ENCODE results near the gene RPA1.
"Not testable (repeated sequence)": the region's sequence is repeated elsewhere in the genome, so short reads cannot be mapped to it uniquely, and the experiment has no call there.

The RPA1 gene

DNA sequence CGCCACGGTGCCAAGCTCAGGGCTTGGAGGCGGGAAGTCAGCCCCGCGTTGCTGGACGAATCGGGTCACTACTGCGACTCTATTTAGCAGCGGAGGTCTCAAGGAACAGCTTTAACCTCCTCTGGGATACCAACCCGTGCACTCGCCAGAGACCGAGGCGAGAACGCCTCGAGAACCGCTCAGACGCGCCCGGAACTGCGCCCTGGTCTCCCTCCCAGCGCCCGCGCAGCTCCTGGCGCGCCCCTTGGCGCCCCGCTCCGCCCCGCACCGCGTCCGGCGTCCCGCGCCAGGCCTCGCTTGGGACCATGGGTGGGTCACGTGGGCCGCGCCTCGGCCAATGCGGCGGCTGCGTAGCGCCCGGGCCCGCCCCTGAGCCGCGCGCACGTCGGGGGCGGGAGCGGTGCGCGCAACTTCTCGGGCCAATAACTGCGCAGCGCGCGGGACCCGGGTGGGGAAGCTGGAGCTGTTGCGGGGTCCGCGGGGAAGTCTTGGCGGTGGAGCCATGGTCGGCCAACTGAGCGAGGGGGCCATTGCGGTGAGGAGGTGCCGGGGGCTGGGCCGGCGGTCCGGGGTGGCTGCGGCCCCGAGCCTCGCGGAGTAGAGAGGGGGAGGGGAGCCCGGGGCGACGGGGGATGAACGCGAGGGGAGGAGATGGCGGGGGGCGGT, at the start of gene RPA1, which contains the start of gene SMYD4:
TSS of gene RPA1 (plus strand) at position 414 of the 666 bp plus-strand sequence. CDS start at position 503, 89 bp downstream.
TSS of gene SMYD4 (minus strand) at position 311 of the 666 bp plus-strand sequence. CDS start 1,908 bp downstream, outside the sequence.
- peak; percentile 90 for DNase-seq

DNA sequence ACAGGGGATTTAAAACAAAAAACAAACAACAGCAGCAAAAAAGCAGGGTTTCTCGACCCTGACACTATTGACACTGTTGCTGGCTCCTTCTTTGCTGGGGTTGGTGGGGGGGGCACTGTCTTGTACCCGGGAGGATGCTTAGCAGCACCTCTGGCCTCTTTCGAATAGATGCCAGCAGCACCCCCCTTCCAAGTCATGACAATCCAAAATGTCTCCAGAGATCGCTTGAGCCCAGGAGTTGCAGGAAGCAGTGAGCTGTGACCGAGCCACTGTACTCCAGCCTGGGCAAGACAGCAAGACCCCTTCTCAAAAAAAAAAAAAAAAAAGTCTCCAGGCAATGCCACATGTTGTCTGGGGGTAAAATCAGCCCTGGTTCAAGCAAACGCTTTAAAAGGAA, 47.6 kb upstream of the RPA1 start:
- DNase-seq, result no peak

DNA sequence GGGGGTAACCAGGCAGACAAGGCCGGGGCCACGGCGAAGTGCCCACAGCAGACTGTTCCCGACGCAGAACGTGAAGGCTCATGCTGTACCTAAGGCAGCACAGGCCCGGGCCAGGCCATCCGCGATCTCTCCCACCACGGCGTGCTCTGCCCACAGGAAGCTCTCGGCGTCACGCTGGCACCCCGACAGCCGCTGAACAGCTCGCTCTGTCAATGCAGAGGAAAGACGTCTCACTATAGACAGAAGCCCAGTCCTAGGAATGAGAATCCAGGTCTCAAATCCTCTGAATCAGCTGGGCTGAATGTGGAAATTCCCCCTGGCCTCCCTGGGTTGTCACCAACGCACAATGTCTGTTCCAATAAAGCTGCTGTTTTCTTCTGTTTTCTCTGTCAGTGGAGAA, 46.5 kb upstream of the RPA1 start:
- DNase-seq, result no peak

DNA sequence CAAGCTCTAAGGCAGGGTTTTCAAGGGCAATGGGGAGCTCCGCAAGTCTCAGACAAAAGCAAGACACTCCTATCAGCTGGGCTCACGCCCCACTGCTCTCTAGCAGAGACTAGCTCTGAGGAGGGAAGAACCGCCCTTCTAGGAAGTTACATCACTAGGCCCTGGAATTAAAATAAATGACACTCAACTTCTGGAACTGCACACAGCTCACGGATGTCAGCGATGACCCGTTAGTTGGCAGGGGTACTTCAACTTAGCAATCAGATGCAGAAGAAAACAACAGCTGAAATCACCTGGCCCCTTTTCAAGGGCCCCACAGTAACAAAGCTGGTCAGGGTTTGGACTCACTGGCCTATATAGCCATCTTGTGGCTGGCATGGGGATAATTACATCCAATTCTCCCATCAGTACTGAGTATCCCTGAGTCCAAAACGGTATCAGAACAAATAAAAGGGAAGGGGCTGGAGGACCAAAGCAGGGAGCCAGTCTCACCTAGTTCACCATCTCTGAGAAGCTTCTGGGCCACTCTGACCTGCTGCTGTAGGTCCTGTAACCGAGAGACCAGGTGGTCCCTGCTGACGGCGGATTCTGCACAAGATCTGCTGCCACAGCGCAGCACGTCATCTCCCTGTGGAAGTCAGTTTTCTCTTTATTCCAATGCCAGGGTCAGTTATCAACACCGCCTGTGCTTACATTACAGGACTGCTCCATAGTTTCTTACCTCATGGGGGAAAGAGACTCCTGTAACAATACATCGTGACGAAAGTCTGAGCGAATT, 45.8 kb upstream of the RPA1 start:
- DNase-seq, result no peak

DNA sequence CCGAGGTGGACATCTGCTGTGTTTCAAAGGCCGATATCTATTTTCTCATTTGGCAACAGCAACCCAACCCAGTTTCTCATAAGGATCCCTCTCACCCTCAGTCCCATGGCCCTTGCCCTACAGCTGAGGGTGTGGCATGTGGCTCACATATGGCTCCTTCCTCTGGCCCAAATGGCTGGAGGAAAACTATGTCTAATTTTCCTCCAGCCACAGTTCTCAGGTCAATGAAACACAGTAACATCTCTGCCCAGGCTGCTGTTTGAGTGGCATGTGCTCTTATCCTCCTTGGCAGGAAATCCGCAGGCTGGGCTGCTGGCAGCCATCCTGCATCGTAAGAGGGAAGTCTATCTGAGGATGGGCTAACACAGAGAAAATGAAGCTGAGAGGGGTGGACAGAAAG, 43.9 kb upstream of the RPA1 start:
- DNase-seq, result no peak

DNA sequence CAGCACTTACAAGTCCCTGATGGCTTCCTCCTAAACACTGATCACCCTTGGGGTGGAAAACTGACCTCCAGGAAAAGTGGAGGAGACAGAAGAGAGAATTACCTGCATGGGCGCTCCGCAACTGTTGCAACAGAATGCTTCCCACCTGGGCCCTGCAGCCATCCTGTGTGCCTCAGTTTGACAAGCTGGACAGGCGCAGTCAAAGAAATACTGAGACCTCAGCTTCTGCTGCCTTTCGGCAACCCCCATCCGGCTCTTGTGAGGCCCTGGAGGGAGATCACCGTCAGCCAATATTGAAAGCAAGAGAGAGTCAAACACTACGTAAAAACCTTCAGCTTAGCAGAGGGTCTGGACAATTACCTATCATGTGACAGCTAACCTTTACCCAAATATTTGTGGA, 43.1 kb upstream of the RPA1 start:
- DNase-seq, result no peak

DNA sequence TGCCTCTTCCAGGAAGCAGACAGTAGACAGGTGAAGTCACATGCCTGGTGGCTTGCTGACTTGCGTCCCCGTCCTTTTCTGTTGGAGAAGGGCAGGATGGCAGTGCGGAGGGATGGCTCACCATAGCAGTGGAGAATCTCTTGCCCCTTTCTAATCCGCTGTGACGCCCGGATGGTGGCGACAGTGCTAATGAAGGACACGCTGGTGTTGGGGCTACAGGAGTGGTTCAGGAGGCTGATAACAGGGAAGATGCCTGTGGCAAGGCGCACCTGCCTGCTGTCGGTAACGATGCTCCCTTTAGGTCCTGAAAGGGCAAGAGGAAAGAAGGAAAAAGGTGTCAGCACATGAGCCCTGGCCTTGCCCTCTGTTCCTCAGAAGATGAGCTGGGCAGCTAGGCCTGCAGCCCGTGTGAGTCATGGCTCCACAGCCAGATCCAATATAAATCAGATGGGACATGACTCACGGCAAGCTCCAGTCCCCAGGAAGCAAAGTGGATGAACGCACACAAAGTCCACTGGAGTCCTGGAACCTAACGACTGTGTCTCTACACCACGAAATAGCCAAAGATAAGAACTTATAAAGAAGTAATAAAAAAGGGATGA, 42.4 kb upstream of the RPA1 start:
- DNase-seq, result no peak

DNA sequence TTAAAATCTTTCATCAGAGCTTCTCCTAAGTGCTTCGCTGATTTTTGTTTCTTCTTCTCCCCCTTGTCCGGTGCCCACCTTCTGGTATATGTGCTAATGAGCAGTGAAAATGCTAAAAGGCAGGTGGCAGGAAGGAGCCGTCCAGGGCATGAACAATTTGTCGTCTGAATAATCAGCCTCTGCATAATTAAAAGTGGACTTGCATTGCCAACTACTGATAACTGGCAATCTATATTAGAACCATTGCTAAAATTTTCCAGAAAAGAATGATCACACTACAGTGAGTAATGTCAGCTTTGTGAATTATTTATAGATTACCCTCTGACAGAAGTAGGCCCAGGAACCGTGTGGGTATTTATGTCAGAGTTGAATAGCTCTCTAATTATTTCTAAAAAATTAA, 39.9 kb upstream of the RPA1 start:
- DNase-seq, result no peak

DNA sequence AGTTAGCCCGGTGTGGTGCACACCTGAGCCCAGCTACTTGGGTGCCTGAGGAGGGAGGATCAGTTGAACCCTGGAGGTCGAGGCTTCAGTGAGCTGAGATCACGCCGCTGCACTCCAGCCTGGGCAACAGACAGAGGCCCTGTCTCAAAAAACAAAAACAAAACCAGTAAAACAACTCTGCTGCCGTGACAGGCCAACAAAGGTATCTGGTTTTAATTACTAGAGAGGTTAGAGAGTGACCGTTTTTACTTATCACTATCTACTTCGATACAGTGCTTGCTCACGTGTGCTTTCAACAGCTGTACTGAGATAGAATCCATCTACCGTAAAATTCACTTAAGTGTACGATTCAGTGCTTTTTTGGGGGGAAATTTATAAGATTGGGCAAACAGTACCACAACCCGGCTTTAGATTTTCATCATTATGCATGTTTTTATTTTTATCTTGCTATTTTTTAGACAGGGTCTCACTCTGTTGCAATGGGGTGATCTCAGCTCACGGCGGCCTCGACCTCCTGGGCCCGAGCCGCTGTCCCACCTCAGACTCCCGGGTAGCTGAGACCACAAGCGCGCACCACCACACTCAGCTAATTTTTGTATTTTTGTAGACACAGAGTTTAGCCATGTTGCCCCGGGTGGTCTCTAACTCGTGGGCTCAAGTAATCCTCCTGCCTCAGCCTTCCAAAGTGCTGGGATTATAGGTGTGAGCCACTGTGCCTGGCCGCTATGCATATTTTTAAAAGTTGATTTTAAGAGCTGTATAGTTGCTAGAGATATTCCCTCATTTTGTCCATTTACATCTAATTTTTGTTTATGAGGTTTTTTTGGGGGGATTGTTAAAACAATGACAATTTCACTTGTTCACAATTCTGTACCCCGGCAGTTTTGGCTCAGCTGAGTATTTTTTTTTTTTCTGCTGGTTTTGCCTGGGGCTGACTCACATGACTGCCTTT, 37.0 kb upstream of the RPA1 start:
- DNase-seq, result no peak

DNA sequence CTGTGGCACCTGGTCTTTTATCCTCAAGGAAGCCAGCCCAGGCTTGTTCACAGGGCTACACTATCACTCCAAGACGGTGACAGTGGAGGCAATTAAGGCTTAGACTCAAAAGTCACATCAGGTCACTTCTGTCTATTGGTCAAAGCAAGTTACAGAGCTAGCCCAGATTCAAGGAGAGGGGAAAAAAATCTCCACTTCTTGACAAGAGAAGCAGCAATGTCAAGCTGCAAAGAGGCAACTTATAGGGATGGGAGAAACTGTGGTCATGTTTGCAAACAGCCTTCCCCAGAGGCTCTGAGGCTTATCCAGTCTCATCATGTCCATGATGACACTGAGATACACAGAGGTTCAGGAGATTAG, 36.4 kb upstream of the RPA1 start:
- no peak for DNase-seq

DNA sequence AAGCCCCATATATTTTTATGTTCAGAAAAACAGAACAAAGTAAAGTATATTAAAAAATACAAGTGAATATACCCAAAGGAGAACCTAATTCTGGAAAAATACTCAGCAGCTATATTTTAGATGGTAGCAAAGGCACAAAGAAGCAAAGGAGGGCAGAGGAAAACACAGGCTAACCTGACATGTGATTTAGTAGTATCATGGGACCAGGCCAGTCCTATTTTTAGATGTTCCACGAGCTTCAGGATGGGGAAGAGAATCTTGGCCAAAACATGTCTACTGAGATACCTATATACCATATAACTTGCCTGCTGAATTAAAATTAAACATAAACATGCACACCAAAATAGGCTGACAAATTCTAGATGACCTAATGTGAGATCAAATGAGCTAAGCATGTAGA, 33.0 kb upstream of the RPA1 start:
- DNase-seq, result no peak

DNA sequence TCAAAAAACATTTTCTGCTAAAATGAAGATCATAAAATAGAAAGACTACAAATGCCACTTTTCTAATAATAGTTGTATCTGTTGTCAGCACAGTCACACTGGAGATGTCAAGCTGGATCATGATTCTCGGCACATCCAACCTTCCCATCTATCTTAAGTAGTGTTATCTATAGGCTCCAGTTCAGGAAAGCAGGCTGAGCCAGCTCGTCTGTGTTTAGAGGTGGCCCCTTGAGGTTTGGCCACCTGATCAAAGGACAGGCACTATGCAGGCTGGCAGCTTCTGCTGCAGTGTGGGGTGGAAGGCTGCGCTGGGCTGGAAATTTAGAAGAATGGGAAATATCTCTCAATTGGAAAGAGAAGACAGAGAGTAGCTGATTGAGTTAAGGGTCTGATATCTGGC, 32.5 kb upstream of the RPA1 start:
- no peak for DNase-seq

DNA sequence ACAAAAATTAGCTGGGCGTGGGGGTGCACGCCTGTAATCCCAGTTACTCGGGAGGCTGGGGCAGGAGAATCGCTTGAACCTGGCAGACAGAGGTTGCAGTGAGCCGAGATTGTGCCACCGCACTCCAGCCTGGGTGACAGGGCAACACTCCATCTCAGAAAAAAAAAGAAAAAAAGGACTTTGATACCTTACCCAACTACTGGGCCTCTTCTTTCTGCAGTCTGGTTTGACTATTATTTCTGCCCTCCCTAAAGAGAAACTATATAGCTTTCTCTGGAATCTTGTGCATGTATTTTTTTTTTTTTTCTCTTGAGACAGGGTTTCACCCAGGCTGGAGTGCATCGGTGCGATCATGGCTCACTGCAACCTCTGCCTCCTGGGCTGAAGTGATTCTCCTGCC, 32.0 kb upstream of the RPA1 start:
- not testable (repeated sequence) for DNase-seq

DNA sequence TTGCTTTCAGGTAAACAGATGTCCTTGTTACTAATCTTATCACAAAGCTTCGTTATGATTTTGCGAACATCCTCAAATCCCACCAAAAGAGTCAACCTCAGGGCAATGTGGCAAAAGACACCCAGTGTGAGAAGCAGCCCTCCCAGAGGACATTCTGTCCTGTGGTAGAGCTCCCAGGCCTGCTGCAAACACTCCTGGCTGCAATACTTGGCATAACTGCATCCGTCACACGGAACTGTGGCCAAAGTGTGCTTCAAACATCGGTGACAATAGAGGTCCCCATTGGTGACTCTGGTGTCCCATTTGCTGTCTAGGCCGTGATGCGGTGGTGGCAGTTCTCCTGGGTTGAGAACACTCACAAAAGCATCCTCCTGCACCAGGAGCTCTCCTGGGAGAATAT, 29.6 kb upstream of the RPA1 start:
- no peak for DNase-seq

DNA sequence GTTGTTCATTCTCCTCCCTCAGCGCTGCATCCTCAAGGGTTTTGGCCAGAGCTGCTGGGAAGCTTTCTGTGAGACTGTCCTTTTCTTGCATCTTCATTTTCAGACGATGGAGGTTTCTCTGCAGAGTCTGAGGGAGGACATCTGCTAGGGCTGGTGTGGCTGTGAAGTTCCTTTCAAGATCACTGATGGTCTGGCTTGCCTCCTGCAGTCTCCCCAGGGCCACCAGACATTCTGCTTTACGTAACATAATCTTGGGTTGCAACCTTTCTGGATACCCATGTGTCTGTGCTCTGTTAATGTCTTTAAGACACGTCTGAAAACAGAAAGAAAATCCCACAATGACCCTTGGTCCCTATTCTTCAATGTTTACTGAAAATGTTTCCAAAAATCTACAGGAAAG, 29.1 kb upstream of the RPA1 start:
- no peak for DNase-seq

DNA sequence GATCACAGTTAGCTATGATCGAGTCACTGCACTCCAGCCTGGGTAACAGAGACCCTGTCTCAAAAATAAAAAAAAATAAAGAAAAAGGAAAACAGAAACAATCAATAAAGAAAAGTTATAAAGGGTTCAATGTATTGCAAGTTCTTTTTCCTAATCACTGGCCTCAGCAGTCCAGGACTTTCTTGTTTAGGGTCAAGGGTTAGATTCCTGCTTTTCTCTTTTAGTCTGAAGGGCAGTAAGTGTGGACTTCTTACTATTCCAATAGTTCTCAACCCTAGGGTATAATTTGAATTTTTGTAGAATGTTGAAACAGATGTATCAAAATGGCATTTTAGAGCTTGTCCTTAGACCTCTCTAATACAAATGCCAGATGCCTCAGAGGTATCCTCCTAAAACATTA, 27.4 kb upstream of the RPA1 start:
- DNase-seq, result no peak

DNA sequence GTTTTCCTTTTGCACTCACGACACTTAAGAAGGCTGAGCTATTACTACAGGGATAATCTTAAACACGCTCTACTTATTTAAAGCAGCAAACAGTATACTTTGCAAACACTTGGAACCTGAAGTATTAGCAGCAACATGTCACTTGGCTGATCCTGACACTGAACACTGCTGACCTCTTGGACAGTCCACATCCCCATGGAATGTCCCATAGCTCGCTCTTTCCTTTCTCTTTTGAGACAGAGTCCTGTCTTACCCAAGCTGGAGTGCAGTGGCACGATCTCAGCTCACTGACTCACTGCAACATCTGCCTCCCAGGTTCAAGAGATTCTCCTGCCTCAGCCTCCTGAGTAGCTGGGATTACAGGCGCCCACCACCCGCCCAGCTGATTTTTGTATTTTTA, 26.5 kb upstream of the RPA1 start:
- no peak for DNase-seq

DNA sequence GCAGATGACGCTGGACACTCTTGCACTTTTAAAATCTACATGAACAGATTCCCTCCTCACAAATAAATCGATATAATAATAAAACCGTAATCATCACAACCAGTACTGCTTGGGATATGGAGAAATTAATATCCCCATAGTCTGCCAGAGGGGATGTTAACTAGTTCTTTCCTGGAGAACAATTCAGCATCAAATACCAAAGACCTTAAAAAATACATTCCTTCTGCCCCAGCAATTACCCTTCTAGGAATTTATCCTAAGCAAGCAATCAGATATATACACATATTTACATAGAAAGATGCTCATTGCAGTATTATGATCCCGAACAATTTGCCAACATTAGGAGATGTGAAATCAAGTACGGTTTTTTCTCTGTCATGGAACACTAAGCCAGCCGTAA, 21.9 kb upstream of the RPA1 start:
- no peak for DNase-seq

DNA sequence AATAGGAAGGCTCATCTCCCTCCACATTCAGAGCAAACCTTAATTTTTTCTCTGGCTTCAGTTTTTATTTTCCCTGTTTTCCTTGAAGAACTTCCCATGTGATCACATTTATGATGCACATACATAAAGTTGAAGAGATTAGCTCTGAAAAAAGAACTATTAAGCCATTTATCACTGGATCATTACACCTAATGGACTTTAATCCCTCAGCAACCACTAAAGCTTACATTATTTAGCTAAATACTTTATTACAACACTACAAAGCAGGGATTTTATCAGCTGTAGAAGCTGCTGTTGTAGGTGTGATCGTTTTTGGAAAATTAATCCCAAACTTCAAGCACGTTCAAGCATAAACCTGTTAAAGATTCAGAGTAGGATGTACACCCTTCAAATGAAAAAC, 21.2 kb upstream of the RPA1 start:
- DNase-seq, result no peak

DNA sequence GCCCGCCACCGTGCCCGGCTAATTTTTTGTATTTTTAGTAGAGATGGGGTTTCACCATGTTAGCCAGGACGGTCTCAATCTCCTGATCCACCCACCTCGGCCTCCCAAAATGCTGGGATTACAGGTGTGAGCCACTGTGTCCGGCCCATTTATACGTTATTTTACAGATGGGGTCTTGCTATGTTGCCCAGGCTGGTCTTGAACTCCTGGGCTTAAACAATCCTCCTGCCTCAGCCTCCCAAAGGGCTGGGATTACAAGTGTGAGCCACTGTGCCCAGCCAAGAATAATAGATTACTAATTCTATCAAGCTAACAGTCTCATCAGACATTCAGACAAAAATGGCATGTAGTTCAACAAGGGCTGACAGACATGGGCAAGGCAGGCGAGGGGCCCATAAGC, 20.0 kb upstream of the RPA1 start:
- DNase-seq, result not testable (repeated sequence)

DNA sequence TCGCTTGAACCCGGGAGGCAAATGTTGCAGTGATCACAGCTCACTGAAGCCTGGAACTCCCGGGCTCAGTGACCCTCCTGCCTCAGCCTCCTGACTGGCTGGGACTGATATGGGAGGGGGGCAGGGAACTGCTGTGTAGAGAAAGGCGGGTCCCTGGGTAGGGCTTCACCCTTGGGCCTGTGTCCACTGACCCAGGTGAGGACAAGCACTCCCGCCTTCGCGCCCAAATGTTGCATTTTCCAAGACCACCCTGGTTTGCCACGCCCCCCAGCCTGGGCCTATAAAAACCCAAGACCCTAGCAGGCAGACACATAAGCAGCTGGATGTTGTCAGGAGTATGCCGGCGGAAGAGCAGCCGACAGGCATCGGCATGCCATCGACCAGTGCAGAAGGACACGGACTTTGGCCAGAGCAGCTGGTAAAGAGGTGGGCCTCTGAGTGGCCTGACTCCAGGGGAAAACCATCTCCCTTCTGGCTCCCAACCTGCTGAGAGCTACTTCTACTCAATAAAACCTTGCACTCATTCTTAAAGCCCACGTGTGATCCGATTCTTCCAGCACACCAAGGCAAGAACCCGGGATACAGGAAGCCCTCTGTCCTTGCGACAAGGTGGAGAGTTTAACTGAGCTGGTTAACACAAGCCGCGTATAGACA, 19.2 kb upstream of the RPA1 start:
- DNase-seq, result no peak

DNA sequence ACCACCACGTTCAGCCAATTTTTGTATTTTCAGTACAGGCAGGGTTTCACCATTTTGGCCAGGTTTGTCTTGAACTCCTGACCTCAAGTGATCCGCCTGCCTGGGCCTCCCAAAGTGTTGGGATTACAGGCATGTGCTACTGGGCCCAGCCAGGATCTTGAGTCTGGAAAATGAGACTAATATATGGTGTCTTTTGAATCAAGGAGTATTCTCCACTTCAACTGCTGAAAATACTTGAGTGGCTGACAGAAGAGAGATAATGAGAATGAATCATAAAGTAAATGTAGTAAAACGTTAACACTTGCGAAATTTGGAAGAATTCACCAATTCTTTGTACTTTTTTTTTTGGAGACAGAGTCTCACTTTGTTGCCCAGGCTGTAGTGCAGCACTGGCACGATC, 16.7 kb upstream of the RPA1 start:
- no peak for DNase-seq
